CD4-positive, alpha-beta T cell treated with Interleukin-17A for 4 hours (primary cell): ENCODE results near the gene LHFPL2.
"Not testable (repeated sequence)": the region's sequence is repeated elsewhere in the genome, so short reads cannot be mapped to it uniquely, and the experiment has no call there.

Experiments
- DNase-seq: peaks from one replicate; pipeline ENCODE4 v3.0.0-alpha.2; 2020; ENCODE audit warnings: mixed read lengths

Gene LHFPL2

GRCh38 chr5:78639791-78640190, 8.8 kb downstream of the LHFPL2 start:
- no peak for DNase-seq

DNA sequence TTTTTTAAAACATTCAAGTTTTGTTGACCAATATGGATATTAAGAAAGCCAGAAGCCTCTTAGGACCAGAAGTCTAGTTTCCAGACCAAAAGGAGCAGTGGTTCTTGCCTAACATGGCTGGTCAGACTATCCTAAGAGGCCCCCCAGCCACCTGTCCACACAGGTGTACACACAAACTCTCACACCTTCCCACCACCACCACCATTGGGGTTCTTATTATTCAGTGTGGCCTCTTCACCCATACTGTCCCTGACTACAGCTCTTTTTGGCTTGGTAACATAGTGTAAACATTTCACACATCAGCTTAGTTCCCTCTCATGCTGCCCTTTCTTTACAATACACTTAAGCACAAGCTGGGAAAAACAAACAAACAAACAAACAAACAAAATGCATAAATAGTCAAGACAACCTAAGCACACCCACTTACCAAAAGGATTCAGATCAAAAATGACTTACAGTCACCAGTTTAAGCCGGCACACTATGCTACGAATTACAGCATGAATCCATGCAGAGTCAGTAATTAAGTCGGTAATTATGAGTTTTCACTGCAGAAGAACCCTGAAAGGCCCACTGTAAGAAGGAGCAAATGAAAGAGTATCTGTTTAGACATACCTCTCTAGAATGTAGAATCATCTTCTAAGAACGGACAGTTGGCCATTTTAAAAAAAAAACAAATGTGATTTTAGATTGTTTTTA, 9.5 kb downstream of the LHFPL2 start:
- no peak for DNase-seq

DNA sequence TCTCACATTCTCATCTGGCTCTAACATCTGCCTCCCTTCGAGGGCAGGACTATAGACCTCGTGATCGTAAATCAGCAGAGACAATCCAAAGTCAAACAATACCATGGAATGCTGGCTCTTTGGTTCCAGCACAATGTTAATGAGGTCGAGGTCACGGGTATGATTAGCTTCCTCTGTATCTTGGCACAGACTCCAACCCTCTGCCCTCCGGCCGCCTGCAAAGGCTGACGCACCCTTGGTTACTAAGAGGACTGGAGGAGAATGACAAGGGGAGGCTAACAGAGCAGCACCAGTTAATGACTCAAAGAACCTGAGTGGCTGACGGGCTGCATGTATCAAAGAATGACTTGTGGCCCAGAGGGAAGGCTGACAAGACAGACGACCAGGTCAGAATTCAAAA, 10.1 kb downstream of the LHFPL2 start:
- DNase-seq, result no peak

DNA sequence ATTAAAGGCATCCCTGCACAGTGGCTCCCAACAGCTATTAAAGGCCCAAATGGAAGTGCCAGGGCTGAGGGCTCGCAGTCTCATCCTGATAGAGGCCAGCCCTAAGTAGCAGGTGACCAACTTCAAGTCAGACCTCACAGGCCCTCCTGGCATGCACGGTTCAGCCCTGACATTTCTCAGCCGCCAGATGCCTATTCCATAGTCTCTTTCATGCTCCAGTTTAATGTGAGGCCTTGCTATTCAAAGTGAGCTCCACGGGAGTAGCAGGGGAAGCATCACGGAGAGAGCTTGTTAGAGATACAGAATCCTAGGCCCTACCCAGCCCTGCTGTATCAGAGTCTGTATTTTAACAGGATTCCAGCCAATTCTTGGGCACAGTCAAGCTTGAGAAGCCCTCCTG, 11.1 kb downstream of the LHFPL2 start:
- DNase-seq, result no peak

GRCh38 chr5:78636682-78637081, 11.9 kb downstream of the LHFPL2 start:
- no peak for DNase-seq

DNA sequence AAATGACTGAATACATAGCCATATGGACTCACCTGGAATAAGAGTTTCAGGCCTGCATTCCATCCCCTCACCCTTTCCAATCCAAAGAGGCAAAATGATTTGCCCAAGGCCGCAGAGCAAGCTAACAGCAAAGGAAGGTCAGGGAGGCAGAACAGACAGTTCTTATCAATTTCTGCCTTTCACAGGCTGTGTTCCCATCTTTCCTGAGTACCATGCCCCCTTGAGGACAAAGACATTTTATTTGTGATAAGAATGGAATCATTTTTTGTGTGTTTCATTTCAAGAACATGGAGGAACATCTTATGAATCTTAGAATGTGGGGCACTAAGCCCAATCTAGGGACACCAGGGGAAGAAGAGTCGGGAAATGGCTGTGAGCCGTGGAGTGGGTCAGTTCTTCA, 13.9 kb downstream of the LHFPL2 start:
- DNase-seq, result no peak

- DNase-seq, result no peak
Observed at GRCh38 chr5:78634229-78634628, 14.3 kb downstream of the LHFPL2 start.

DNA sequence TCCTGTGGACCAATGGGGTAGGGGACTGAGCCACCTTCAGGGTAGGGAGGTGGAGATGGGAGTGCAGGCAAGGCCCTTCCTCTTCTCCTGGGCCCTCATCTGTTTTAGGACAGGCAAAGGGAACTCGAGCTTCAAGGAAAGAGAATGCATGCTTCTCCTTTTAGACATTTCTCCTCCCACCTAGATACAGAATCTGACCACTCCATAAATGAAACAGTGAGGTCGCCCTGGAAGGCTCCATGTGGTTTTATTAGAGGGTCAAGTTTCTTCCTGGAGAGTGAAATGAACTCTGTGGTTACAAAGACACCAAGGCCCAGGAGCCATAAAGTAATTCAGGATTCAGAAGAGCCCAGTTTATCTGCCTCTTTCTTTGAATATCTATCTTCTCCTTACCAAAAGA, 14.9 kb downstream of the LHFPL2 start:
- DNase-seq, result no peak

DNA sequence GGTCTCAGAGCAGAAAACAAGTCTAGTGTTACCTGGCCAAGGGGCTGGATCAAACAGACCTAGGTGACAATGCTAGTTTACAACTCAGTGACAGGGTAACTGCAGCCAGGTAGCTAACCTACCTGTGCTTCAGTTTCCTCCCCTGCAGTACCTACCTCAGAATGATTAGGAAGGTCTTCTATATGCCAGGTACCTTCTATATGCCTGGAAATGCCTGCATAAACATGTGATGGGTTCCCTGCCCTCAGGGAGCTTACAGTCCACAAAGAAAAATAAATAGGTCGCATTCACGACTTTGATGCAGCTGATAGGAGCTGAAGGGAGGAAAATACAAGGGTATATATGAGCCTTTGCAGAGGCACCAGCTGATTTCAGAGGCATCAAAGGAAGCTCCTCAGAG, 16.1 kb downstream of the LHFPL2 start:
- no peak for DNase-seq

- DNase-seq, result no peak
Observed at GRCh38 chr5:78631931-78632330, 16.6 kb downstream of the LHFPL2 start.

DNA sequence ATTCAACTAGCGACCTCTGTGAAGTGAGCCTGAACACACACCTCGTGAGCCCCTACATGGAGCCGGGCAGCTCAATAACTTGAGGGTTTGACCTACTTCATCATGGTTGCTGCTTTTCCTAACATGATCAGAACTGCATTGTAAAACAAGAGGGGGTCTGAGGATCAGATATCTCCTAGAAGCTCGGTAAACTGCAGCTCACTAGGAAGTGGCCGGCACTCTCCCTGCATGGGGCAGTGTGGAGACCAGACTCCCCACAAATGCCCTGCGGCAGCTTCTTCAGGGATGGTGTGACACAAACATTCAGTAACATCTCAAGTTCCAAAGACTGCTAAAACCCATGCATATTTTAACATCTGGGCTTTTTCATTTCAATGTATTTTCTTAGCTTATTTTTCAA, 18.5 kb downstream of the LHFPL2 start:
- no peak for DNase-seq

GRCh38 chr5:78629624-78630023, 18.9 kb downstream of the LHFPL2 start:
- no peak for DNase-seq

GRCh38 chr5:78628270-78628992, 20.1 kb downstream of the LHFPL2 start:
- no peak for DNase-seq

GRCh38 chr5:78627766-78628165, 20.8 kb downstream of the LHFPL2 start:
- no peak for DNase-seq

DNA sequence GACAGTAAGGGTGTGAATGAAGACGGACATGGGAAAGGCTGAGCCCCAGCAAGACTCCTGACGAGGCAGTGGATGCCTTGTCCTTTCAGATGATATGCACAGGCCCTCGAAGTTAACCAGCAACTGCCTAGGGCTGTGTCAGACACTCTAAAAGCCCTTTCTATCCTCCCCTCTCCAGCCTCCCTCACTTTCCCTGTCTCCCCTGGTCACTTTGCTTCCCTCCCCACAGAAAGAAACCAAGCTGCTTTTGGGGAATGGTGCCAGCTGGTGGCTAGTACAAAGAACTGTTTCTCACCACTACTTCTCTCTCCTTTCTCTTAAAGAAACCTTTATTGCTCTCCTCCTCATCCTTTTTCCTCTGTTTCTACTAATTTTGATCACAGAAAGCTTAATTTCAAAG, 21.4 kb downstream of the LHFPL2 start:
- DNase-seq, result no peak

GRCh38 chr5:78626009-78626571, 22.5 kb downstream of the LHFPL2 start:
- no peak for DNase-seq

- DNase-seq, result no peak
Observed at GRCh38 chr5:78624992-78625391, 23.6 kb downstream of the LHFPL2 start.

DNA sequence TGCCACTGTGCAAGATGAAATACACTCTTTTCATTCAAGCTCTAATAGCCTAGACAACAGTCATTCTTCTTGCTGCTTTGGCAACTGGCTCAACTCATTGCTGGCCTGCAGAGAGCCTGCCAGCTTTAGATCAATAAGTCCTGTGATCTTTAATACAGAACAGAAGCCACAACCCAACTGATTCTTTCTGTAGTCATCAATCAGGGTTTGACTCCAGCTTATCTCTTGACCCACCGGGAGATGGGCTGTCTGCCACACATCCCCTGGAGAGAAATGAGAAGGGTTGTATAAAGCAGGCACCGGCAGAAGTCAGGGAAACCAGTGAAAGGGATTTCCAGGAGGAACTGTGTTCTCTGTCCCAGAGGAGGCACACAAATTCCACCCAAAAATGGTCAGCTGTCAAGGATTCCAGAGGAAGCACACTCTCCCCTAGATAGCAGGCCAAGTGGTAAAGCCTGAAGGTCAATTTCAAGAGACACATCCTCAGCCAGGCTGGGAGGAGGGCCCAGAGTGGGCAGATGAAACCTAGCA, 24.5 kb downstream of the LHFPL2 start:
- DNase-seq, result no peak

- DNase-seq, result no peak
Observed at GRCh38 chr5:78622302-78622971, 26.1 kb downstream of the LHFPL2 start.

DNA sequence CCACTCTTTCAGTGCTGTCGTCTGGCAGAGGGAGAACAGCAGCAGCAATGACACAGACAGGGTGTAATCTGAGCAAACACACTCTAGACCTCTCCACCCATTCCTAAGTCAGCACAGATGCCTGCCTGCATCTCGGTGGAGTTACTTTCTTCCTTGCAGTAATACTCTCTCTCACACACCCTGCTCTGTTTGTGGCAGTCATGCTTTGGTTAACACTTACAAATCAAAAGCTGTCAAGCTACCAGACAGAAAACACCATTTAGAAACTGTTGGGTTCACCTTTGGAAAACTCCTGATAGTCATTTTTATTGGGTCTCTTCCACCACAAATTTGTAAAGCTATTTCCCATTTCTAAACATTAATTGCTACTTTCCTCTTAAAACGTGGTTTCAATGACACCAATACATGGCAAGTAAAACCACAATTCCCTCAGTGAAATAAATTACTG, 27.3 kb downstream of the LHFPL2 start:
- no peak for DNase-seq

DNA sequence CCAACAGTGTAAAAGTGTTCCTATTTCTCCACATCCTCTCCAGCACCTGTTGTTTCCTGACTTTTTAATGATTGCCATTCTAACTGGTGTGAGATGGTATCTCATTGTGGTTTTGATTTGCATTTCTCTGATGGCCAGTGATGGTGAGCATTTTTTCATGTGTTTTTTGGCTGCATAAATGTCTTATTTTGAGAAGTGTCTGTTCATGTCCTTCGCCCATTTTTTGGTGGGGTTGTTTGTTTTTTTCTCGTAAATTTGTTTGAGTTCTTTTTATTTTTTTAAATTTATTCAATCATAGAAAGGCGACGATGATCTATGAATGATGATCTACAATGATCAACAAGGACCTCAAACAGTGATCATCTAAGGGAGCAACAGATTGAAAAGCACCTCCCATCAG, 28.5 kb downstream of the LHFPL2 start:
- not testable (repeated sequence) for DNase-seq

GRCh38 chr5:78618303-78618702, 30.3 kb downstream of the LHFPL2 start:
- no peak for DNase-seq

GRCh38 chr5:78615697-78616096, 32.9 kb downstream of the LHFPL2 start:
- no peak for DNase-seq
